ENCODE measurements around the gene MORC1.

MORC1 gene

GRCh38 chr3:109026821-109027220 is 91.1 kb downstream of the MORC1 start:
- TF ChIP-seq CTCF (IDR thresholded peaks at IDR 0.05; ENCODE audit: low read depth, low read length): no peak
- no peak overlapping the region for H3K4me3 ChIP-seq (ENCODE audit: low read depth, low read length)

GRCh38 chr3:109025896-109026295 is 92.0 kb downstream of the MORC1 start:
- no peak overlapping the region for H3K4me3 ChIP-seq (ENCODE audit: low read depth, low read length)
- TF ChIP-seq CTCF (IDR thresholded peaks at IDR 0.05; ENCODE audit: low read depth, low read length): no peak

- peak; percentile 38 for TF ChIP-seq CTCF (IDR thresholded peaks at IDR 0.05; ENCODE audit: low read depth, low read length)
- no peak overlapping the region for H3K4me3 ChIP-seq (ENCODE audit: low read depth, low read length)
Measured at GRCh38 chr3:109023656-109024254, 94.2 kb downstream of the MORC1 start.

GRCh38 chr3:109023167-109023566 is 94.8 kb downstream of the MORC1 start:
- no peak for TF ChIP-seq CTCF (IDR thresholded peaks at IDR 0.05; ENCODE audit: low read depth, low read length)

GRCh38 chr3:109021556-109021955 is 96.4 kb downstream of the MORC1 start:
- no peak overlapping the region for H3K4me3 ChIP-seq (ENCODE audit: low read depth, low read length)
- no peak for TF ChIP-seq CTCF (IDR thresholded peaks at IDR 0.05; ENCODE audit: low read depth, low read length)

More at GRCh38 chr3:109023167-109023566, 94.8 kb downstream of the MORC1 start:
- H3K4me3 ChIP-seq (ENCODE audit: low read depth, low read length): no peak overlapping the region

GRCh38 chr3:109018828-109019227 is 99.1 kb downstream of the MORC1 start:
- TF ChIP-seq CTCF (IDR thresholded peaks at IDR 0.05; ENCODE audit: low read depth, low read length): no peak
- no peak overlapping the region for H3K4me3 ChIP-seq (ENCODE audit: low read depth, low read length)

GRCh38 chr3:109005443-109005842 is 112.5 kb downstream of the MORC1 start:
- no peak overlapping the region for H3K4me3 ChIP-seq (ENCODE audit: low read depth, low read length)
- TF ChIP-seq CTCF (IDR thresholded peaks at IDR 0.05; ENCODE audit: low read depth, low read length): no peak

Measured in WI38 (cell line).